MG63 (cell line): ENCODE results near the gene PNP. TPM values are rescaled to one million over a fixed set of nuclear protein-coding genes. Genes with fewer than 3 reads are reported as not detected.

Experiments used
- DNase-seq: peaks from one replicate; pipeline ENCODE4 v3.0.0-alpha.2; 2020
- H3K27me3 ChIP-seq: fragments of 250-450 bp; sonication (Bioruptor Pico); 2 replicates; pipeline ENCODE4 v1.5.1; 2020; ENCODE audit warnings: mild to moderate bottlenecking, moderate library complexity
- H3K36me3 ChIP-seq: fragments of 250-450 bp; sonication (Bioruptor Pico); 2 replicates; pipeline ENCODE4 v1.5.1; 2020; ENCODE audit warnings: mild to moderate bottlenecking, moderate library complexity
- H3K4me3 ChIP-seq: fragments of 250-450 bp; sonication (Bioruptor Pico); 2 replicates; pipeline ENCODE4 v1.5.1; 2020; ENCODE audit warnings: mild to moderate bottlenecking, moderate library complexity
- H3K9me3 ChIP-seq: fragments of 250-450 bp; sonication (Bioruptor Pico); 2 replicates; pipeline ENCODE4 v1.5.1; 2020; ENCODE audit warnings: mild to moderate bottlenecking, moderate library complexity
- total RNA-seq: library from RNA; depleted of rRNA; stranded (reverse); fragments of >200 nt; shearing (Covaris generic); gene quantifications from 2 replicates; pipeline ENCODE4 v1.2.3, GENCODE V29; 2014; ENCODE audit warnings: low replicate concordance

The PNP gene
- total RNA-seq, 1 experiment from 2014 or later = 21.3 TPM

- H3K27me3 ChIP-seq = no peaks in the 10 kb centered on the region
- H3K4me3 ChIP-seq = no peak overlapping the region
- H3K36me3 ChIP-seq = peaks cover 4% of the 10 kb centered on the region; the same call in 1 of the 2 replicates
- H3K9me3 ChIP-seq = no peaks in the 10 kb centered on the region
- DNase-seq = no peak
These were observed 8.1 kb downstream of the PNP start for GRCh38 chr14:20477211-20477876.

DNA sequence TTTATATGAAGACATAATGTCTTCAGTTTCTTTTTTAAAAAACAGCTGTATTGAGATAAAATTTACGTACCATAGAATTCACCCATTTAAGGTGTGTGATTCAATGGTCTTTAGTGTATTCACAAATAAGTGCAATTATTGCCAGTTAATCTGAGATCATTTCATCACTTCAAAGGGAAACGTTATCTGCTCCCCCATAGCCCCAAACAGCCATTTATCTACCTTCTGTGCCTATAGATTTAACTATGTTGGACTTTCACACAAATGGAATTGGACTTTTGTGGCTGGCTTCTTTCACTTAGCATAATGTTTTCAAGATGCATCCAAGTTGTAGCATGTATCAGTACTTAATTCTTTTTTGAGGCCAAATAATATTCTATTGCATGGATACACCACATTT lies 9.7 kb downstream of the PNP start:
- Histone ChIP-seq H3K9me3 (no peaks in the 10 kb centered on the region), H3K4me3 (no peak overlapping the region), H3K27me3 (no peaks in the 10 kb centered on the region), H3K36me3 (peaks cover 4% of the 10 kb centered on the region; the same call in 1 of the 2 replicates)
- DNase-seq = no peak

GRCh38 chr14:20482382-20482781 lies 13.2 kb downstream of the PNP start:
- no peaks in the 10 kb centered on the region for H3K9me3 ChIP-seq
- H3K36me3 ChIP-seq = no peaks in the 10 kb centered on the region
- no peak overlapping the region for H3K4me3 ChIP-seq
- no peak for DNase-seq
- H3K27me3 ChIP-seq = no peaks in the 10 kb centered on the region

GRCh38 chr14:20485900-20486299 lies 16.7 kb downstream of the PNP start:
- Histone ChIP-seq H3K4me3 (no peak overlapping the region), H3K36me3 (no peaks in the 10 kb centered on the region), H3K27me3 (no peaks in the 10 kb centered on the region), H3K9me3 (no peaks in the 10 kb centered on the region)
- no peak for DNase-seq

DNA sequence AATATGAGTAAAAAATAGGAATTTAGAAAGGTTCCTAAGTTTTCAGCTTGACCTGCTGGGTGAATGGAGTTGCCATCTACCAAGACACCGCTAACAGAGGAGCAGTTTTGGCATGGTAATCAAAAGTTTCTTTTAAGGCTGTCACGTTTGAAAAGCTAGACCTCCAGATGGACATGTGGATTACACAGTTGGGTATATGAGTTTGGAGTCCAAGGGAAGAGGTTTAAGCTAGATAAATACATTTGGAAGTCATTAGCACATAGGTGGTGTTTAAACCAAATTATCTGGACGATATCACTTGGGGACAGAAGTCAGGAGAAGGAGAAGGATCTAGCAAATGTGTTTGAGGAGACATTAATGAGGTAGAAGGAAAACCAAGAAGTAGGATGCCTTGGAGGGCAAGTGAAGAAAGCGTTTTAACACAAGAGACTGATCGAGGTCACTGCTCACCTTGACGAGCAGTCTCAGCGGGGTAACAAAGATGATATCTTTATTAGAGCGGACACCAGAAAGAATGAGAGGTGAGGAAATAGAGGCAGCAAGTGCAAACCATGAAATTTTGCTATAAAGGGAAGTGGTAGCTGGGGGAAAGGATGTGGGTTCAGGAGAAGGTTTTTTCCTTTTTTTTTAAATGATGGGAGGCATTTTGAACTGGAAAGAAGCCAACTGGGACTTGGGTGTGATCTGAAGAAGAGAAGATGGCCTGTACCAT lies 17.6 kb downstream of the PNP start:
- no peaks in the 10 kb centered on the region for H3K36me3 ChIP-seq
- no peaks in the 10 kb centered on the region; the same call in 1 of the 2 replicates for H3K27me3 ChIP-seq
- DNase-seq = no peak
- no peaks in the 10 kb centered on the region for H3K9me3 ChIP-seq
- no peak overlapping the region for H3K4me3 ChIP-seq

DNA sequence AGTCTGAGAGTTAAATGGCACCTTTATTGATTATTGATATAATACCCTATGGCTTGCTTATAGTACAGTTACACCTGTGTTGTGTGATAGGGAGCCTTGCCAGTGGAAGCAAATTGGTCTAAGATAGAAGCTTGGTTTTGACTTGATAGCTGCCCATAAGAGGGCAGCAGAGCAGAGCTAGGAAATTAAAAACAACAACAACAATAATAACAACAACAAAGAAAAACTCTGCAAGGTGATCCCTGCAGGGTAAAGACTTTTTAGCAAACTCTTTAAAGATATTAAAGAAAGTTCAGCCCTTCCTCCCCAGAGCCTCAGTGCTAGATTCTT lies 18.2 kb downstream of the PNP start:
- Histone ChIP-seq H3K36me3 (no peaks in the 10 kb centered on the region), H3K27me3 (no peaks in the 10 kb centered on the region; the same call in 1 of the 2 replicates), H3K9me3 (no peaks in the 10 kb centered on the region), H3K4me3 (no peak overlapping the region)
- no peak for DNase-seq

- Histone ChIP-seq H3K27me3 (no peaks in the 10 kb centered on the region; the same call in 1 of the 2 replicates), H3K9me3 (no peaks in the 10 kb centered on the region), H3K4me3 (no peak overlapping the region), H3K36me3 (no peaks in the 10 kb centered on the region)
- DNase-seq = no peak
These were observed 20.1 kb downstream of the PNP start for GRCh38 chr14:20489093-20489994.

DNA sequence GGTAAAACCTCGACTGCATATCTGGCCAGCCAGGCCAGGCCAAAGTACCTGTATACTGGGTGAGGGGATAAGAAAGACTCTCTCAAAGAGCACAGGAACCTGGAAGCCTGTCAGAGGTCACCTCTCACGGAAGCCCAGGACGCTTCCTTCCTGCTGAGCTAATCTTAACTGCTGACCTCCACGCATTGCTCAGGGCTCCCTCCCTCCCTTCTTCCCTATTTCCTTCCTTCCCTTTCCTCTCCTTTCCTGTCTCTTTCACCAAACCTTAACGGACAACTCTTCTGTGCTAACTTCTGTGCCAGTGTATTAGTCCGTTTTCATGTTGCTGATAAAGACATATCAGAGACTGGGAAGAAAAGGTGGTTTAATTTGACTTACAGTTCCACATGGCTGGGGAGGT lies 21.4 kb downstream of the PNP start:
- H3K27me3 ChIP-seq = no peaks in the 10 kb centered on the region; the same call in 1 of the 2 replicates
- DNase-seq = no peak
- H3K9me3 ChIP-seq = no peaks in the 10 kb centered on the region
- H3K36me3 ChIP-seq = no peaks in the 10 kb centered on the region
- H3K4me3 ChIP-seq = no peak overlapping the region

DNA sequence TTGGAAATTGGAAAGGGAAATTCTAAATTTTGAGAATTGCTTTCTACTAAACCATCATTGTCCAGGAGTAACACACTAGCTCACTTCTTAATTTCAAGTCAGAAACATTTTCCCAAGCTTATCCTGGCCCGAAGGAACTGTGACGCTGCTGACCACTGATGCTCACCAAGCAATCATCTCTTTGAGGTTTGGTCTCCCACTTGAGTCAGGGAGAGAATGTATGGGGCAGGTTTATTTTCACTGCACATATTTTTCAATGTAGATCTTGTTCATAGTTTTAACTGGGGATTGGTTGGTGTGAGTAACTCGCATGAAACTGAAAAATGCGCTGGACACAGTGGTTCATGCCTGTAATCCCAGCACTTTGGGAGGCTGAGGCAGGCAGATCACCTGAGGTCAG lies 23.3 kb downstream of the PNP start:
- Histone ChIP-seq H3K9me3 (no peaks in the 10 kb centered on the region), H3K4me3 (no peak overlapping the region), H3K36me3 (no peaks in the 10 kb centered on the region), H3K27me3 (no peaks in the 10 kb centered on the region; the same call in 1 of the 2 replicates)
- no peak for DNase-seq

- no peaks in the 10 kb centered on the region for H3K9me3 ChIP-seq
- H3K4me3 ChIP-seq = no peak overlapping the region
- no peaks in the 10 kb centered on the region; the same call in 1 of the 2 replicates for H3K27me3 ChIP-seq
- no peaks in the 10 kb centered on the region for H3K36me3 ChIP-seq
- DNase-seq = no peak
These were observed 24.4 kb downstream of the PNP start for GRCh38 chr14:20493634-20494033.

- no peak for DNase-seq
- Histone ChIP-seq H3K4me3 (no peak overlapping the region), H3K27me3 (no peaks in the 10 kb centered on the region; the same call in 1 of the 2 replicates)
These were observed 25.9 kb downstream of the PNP start for GRCh38 chr14:20494935-20495766.

GRCh38 chr14:20498622-20499021 lies 29.4 kb downstream of the PNP start:
- Histone ChIP-seq H3K27me3 (no peaks in the 10 kb centered on the region), H3K4me3 (no peak overlapping the region), H3K36me3 (no peaks in the 10 kb centered on the region), H3K9me3 (no peaks in the 10 kb centered on the region)
- no peak for DNase-seq

More at GRCh38 chr14:20494935-20495766, 25.9 kb downstream of the PNP start:
- no peaks in the 10 kb centered on the region for H3K36me3 ChIP-seq
- H3K9me3 ChIP-seq = no peaks in the 10 kb centered on the region

- H3K36me3 ChIP-seq = no peaks in the 10 kb centered on the region
- no peaks in the 10 kb centered on the region for H3K9me3 ChIP-seq
- DNase-seq = no peak
- H3K4me3 ChIP-seq = no peak overlapping the region
- no peaks in the 10 kb centered on the region for H3K27me3 ChIP-seq
These were observed 29.9 kb downstream of the PNP start for GRCh38 chr14:20499108-20499507.

DNA sequence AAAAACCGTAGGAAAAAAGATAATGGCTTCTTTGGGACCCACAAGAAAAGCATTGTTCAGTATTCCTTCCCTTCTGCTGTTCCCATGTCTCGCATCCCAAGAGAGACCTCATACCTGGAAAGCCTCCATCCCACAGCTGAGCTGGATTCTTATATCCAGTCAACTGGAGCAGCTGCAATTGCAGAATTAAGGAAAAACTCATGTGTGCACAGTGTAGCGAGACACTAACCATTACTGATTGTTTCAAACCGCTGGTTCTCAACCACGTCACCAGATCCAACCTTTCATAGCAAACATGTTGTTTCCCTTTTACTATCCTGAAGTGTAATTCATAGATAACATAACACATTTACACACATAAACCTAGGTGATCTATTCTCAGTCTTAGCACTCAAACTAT lies 30.7 kb downstream of the PNP start:
- H3K27me3 ChIP-seq = no peaks in the 10 kb centered on the region
- no peaks in the 10 kb centered on the region for H3K36me3 ChIP-seq
- H3K4me3 ChIP-seq = no peak overlapping the region
- no peaks in the 10 kb centered on the region for H3K9me3 ChIP-seq
- DNase-seq = no peak

- no peaks in the 10 kb centered on the region for H3K36me3 ChIP-seq
- H3K9me3 ChIP-seq = no peaks in the 10 kb centered on the region
- H3K27me3 ChIP-seq = no peaks in the 10 kb centered on the region
- no peak for DNase-seq
- H3K4me3 ChIP-seq = no peak overlapping the region
These were observed 32.1 kb downstream of the PNP start for GRCh38 chr14:20501346-20501745.

DNA sequence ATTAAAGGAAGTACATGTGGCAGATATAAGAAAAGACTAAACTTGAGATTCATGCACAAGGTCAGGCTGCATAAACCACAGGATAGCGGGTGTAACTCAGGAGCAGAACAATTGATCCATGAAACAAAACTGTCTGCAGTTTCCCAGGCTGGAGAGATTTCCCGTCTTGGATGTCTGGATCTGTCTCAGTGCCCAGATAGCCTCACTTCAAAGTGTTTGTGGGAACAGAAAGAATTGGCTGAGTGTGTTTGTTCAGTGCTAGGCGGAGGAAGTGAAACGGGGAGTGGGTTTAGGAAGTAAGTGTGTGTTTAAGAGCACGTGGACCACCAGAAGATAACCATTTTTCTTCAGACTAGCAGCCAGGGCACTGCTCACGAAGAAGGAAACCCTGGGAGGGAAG lies 34.7 kb downstream of the PNP start:
- H3K27me3 ChIP-seq = no peaks in the 10 kb centered on the region
- DNase-seq = no peak
- no peaks in the 10 kb centered on the region for H3K36me3 ChIP-seq
- no peak overlapping the region for H3K4me3 ChIP-seq
- H3K9me3 ChIP-seq = no peaks in the 10 kb centered on the region
